Body of pancreas (tissue), 4 donors: ENCODE measurements around the gene C3orf80.

Source experiments
- CTCF ChIP-seq, 7 experiments: fragments of 450-650 bp in 4 of 7; fragments of 200-600 bp in 3 of 7; sonication (generic) in 3 of 7; IDR thresholded peaks; one replicate each; pipeline ENCODE4 v1.5.1; 2016 to 2019; ENCODE audit warnings: antibody characterized with exemption in 7 of 7
- POLR2A ChIP-seq, 3 donors: fragments of 450-650 bp; IDR thresholded peaks; one replicate each; pipeline ENCODE4 v1.6.1; 2016; ENCODE audit warnings: antibody characterized with exemption in 3 of 3, mild to moderate bottlenecking in 2 of 3

DNA sequence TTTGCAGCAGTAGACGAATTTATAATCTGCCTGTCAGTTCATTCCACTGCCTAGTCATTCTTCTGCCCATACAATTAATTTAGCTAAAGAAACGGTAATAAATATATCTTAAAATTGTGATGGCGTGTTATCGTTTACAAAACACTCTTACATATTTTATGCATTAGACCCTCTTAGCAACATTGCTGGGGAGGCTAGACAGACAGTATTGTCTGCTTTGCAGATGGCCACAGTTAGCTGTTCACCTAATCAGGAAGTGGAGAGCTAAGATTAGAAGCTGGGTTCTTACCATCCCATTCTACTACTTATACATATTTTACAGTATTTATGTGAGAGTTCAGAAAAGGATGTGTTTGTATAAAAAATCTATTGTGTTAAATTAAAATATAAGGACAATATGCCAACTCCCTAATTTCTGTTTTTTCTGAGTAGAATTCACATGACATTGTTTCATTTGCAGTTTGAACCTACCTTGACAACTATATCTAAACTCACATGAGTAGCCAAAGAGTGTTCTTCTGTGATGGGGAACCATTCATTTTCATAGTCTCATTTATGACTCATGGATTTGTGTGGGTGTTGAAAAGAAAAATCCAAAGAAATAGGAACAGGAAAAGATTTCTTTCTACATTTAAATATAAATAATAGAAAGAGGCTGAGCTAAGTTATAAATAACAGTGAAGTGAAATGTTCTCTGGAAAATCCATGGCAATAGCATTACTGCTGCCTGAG, 41.7 kb upstream of the C3orf80 start:
- TF ChIP-seq CTCF (IDR thresholded peaks at IDR 0.05) (no peak), POLR2A (IDR thresholded peaks at IDR 0.05) (no peak)
